ENCODE data around the gene ZNF726.

GRCh38 chr19:23972161-23972560 lies 57.5 kb downstream of the ZNF726 start:
- TF ChIP-seq CTCF (IDR thresholded peaks at IDR 0.05) (no peak), POLR2A (IDR thresholded peaks at IDR 0.05) (no peak)

Measured in right lobe of liver (tissue), 4 donors.